NCI-H2196 treated with DMSO at 0.1 percent for 48 hours (cell line): ENCODE results near the gene KLHL40.
"Not testable (repeated sequence)": the region's sequence is repeated elsewhere in the genome, so short reads cannot be mapped to it uniquely, and the experiment has no call there.

ENCODE experiments used
- DNase-seq: peaks from one replicate; lab custom pipeline; 2025; ENCODE audit not compliant: unreplicated experiment; lab: John Stamatoyannopoulos, UW

KLHL40 gene

GRCh38 chr3:42721690-42722089, 36.4 kb downstream of the KLHL40 start:
- no peak for DNase-seq

- DNase-seq = not testable (repeated sequence)
Observed at GRCh38 chr3:42722442-42722841, 37.1 kb downstream of the KLHL40 start.

- no peak for DNase-seq
Observed at GRCh38 chr3:42723219-42723618, 37.9 kb downstream of the KLHL40 start.

- no peak for DNase-seq
Observed at GRCh38 chr3:42725454-42725853, 40.1 kb downstream of the KLHL40 start.

GRCh38 chr3:42728056-42728455, 42.7 kb downstream of the KLHL40 start:
- DNase-seq = no peak

- no peak for DNase-seq
Observed at GRCh38 chr3:42728668-42729364, 43.5 kb downstream of the KLHL40 start.

- no peak for DNase-seq
Observed at GRCh38 chr3:42729404-42730145, 44.2 kb downstream of the KLHL40 start.

GRCh38 chr3:42730294-42730693, 45.0 kb downstream of the KLHL40 start:
- no peak for DNase-seq

GRCh38 chr3:42730706-42731420, 45.5 kb downstream of the KLHL40 start:
- no peak for DNase-seq

- no peak for DNase-seq
Observed at GRCh38 chr3:42731476-42732195, 46.3 kb downstream of the KLHL40 start.

GRCh38 chr3:42732196-42732828, 47.0 kb downstream of the KLHL40 start:
- no peak for DNase-seq

GRCh38 chr3:42732829-42733459, 47.6 kb downstream of the KLHL40 start:
- DNase-seq = no peak

GRCh38 chr3:42733501-42734262, 48.3 kb downstream of the KLHL40 start:
- DNase-seq = no peak

GRCh38 chr3:42734263-42734860, 49.0 kb downstream of the KLHL40 start:
- no peak for DNase-seq

GRCh38 chr3:42735019-42735418, 49.7 kb downstream of the KLHL40 start:
- no peak for DNase-seq

GRCh38 chr3:42735615-42736014, 50.3 kb downstream of the KLHL40 start:
- no peak for DNase-seq

- no peak for DNase-seq
Observed at GRCh38 chr3:42736081-42736480, 50.7 kb downstream of the KLHL40 start.

GRCh38 chr3:42736531-42736930, 51.2 kb downstream of the KLHL40 start:
- DNase-seq = no peak
